HG03135 (cell line): ENCODE data around the gene PALLD.
"Not testable (repeated sequence)": the region's sequence is repeated elsewhere in the genome, so short reads cannot be mapped to it uniquely, and the experiment has no call there.

Experiments used
- ATAC-seq: cut with Tn5 transposase; IDR thresholded peaks from one replicate; pipeline ENCODE4 v1.9.1; 2021; ENCODE audit warnings: mild to moderate bottlenecking, moderate library complexity; ENCODE audit not compliant: unreplicated experiment

Gene PALLD

DNA sequence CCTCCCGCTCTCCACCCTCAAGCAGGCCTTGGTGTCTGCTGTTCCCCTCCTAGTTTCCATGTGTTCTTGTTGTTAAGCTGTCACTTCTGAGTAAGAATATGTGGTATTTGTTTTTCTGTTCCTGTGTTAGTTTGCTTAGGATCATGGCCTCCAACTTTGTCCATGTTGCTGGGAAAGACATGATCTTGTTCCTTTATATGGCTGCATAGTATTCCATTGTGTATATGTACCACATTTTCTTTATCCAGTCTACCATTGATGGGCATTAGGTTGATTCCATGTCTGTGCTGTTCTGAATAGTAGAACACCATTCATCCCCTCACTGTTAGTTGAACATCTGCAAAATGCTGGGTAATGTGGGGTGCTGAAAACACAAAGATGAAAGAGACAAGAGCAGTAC is 222.9 kb downstream of the PALLD start:
- no peak for ATAC-seq

DNA sequence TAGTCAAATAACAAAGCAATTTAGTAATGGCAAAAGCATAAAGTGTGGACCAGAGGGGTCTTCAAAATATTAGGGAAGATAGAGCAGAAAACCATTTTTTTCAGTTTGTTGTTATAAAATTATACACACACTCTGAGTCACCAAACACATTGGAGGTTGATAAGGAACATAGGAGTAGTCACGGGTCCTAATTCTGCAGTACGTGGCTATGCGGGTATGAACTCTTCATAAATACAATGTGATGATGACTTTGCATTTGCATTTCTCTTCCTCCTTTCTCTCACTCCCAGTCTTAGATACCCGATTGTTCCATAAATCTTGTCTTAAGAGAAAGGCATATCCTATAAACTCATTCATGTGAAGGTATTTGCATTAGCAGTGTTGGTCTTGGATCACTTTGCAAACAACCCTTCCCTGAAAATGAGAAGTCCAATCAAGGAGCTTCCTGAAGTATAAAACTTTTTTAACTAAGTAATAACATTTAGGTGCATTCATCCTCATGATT is 223.6 kb downstream of the PALLD start:
- no peak for ATAC-seq

DNA sequence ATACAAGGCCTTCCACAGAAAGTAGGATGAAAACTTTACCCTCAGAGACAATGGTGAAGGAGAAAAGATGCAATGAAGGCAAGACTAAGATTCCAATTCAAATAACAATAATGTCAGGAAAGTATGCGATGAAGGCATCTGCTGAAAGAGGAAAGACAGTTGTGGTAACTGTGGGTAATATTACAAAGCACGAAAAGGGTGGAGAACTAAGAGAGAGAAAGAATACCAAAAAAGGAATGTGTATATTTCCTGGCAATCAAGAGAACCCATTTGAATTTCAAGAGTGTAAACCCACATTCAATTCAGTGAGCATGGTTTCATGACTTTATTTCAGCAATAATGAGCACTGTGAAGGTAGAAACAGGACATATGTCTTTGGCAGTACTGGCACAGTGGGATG is 225.5 kb downstream of the PALLD start:
- ATAC-seq = no peak

DNA sequence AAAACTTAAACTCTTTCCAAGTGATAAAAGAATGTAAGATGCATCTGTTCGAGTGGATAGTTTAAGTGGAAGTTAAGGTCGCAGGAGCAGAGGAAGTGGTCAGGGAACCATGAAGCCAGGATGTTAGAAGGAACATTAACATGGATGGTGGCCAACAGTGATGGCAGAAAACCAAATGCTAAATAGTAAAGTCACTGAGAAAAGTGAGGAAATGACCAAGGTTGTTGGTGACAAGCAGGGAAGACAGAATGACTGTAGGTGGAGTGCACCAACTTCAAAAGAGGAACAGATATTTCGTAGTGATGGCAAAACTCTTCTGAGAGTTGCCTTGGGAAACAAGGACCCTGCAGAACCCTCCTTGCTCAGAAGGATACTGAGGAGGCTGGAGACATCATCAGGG is 226.2 kb downstream of the PALLD start:
- ATAC-seq = no peak

DNA sequence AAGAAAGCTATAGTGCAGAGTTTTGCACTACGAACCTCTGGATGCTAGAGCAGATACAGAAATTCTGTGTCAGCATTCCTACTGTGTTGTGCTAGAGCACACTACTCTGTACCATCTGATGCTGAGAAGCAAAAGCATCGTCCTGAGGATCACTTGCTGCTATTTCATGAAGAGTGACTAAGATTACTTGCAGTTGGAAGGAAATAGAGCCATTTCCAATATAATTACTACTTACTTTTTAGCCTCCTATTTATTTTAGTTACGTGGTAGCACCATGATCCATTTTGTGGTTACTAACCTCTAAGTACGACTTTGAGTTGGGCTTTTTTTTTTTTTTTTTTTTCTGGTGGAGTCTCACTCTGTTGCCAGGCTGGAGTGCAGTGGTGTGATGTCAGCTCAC is 226.7 kb downstream of the PALLD start:
- no peak for ATAC-seq

DNA sequence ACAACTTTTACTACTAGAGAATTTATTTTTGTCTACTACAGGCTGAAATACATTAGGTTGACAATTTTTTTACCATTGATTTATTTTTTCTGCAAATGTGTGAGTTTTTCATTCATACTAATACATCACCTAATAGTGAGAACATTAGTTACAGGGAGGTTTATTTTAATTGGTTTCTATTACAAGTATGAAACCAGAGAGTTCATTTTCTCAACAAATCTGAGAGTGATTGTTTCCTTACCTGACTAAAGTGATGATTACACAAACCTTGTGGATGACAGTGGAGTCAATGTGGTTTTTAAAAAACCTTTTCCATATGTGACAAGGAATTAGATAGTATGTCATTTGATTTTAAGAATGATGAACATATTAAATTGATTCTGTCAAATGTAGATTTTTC is 227.4 kb downstream of the PALLD start:
- ATAC-seq = no peak

DNA sequence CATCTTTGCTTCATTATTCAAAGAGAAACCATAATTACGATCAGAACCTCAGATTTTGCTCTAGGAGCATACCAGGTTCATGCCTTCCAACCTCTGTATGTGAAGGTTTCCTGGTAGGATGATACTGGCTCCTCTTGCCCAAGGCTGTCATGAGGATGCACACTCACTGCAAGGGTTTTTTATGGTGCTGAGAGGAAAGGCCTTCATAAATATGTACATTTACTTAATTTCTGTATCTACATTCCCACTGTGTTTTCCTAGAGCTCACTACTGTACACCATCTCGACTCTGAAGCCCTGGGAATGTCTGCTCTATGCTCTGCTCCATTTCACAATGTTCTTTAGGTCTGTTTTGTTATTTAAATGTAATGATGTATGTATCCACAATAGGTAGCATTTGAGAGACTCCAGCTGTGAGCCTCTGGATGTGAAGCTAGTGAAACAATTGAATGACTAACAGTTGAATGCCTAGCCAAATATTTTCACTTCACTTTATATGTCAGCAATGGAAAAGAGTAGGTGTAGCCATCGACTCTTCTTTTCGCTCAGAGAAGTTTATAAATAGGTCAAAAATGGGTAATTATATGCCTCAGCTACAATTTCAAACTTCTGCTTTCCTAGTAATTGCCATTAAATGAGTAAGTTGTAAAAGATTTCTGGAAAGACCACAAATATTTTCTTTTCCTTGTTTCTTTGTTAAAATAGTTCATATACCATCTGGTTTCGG is 228.0 kb downstream of the PALLD start:
- ATAC-seq = no peak

DNA sequence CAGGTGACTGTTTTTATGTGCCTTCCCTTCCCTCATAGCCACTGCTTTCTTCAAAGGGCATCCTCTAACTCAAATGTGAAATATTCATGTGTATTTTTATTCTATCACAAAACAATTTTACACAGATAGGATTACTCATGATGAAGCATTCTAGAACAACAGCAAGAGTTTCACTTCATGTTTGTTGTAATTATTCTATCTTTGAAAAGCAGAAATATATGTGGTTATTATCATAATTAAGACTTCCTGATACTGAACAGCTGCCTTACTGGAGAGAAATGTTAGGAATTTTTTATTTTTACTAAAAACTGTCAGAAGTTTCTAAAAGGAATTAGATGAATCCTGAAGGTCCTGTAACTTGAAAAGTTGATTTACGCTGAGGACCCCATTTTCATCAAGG is 229.1 kb downstream of the PALLD start:
- no peak for ATAC-seq

DNA sequence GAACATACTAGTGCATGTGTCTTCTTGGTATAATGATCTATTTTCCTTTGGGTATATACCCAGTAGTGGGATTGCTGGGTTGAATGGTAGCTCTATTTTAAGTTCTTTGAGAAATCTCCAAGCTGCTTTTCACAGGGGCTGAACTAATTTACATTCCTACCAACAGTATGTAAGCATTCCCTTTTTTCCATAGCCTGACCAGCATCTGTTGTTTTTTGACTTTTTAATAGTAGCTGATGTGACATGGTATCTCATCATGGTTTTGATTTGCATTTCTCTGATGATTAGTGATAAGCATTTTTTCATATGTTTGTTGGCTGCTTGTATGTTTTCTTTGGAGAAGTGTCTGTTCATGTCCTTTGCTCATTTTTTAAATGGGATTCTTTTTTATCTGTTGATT is 230.3 kb downstream of the PALLD start:
- ATAC-seq = not testable (repeated sequence)

DNA sequence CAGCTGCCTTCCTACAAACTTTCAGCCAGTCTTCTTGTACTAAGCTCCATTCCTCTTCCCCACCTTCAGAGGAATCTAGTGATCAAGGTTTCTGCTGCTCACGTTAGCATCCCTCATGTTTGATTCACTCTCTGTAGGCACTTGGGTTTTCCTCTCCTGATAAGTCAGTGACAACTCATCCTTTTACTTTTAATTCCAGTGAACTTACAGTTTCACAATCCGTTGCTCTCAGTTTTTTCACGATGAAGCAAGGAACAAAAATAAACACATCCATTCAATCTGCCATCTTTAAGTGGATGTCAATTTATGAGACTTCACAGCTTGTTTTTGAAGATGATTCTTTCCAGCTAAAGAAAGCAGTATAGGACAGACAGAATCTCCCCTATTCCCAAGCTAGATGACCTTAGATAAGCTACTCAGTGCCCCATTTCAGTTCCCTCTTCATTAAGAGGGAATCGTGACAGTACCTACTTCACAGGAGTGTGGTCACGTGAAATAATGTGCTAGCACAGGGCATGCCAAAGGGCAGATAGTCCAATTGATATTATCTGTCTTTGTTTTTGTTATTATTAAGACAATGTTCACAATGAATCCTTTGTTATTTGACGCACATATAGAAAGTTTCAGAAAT is 234.3 kb downstream of the PALLD start:
- no peak for ATAC-seq

DNA sequence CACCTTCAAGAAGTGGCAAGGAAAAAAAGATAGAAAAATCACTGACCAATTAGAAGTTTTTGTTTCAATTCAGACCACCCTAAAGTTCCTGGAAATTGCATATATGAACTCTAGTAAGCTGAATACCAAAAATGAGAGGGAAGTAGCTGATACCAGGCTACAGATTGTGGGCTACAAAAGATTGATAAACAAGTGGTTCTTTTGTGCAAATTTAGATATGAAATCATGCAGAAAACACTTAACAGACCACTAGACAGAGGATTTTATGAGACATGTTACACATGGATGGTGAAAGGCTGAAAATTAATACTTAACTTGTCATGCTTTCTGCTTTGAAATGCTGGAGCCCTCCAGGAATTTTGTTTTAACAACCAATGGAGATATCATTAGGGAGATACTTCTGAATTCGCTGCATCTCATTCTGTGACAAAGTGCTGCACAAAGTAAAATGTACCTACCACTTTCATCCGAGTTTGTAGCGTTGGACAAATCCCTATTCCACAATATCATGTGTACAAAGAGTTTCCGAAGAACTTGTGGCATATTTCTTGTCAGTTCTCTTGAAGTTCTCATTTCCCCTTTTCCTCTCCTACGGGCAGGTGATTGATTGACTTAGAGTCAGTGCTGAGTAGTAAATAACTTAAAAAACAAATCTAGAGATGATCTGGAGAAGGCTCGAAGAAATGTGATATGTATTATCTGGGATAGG is 235.0 kb downstream of the PALLD start:
- no peak for ATAC-seq

DNA sequence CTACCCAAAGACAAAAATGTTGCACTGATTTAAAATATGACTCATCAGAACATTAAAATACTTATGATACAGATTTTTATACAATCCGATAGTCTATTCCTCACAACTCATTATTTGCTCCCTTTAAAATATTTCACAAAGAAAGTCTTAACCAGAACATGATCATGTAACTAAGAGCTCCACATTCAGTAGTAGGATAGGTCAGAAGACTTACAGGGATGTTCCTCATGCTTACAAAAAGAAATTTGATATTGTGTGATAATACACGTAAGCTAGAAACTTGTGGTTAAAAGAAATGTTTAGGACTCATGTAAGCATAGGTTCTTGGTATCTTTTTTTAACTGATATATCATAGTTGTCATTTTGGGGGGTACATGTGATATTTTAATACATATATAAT is 235.9 kb downstream of the PALLD start:
- ATAC-seq = no peak

DNA sequence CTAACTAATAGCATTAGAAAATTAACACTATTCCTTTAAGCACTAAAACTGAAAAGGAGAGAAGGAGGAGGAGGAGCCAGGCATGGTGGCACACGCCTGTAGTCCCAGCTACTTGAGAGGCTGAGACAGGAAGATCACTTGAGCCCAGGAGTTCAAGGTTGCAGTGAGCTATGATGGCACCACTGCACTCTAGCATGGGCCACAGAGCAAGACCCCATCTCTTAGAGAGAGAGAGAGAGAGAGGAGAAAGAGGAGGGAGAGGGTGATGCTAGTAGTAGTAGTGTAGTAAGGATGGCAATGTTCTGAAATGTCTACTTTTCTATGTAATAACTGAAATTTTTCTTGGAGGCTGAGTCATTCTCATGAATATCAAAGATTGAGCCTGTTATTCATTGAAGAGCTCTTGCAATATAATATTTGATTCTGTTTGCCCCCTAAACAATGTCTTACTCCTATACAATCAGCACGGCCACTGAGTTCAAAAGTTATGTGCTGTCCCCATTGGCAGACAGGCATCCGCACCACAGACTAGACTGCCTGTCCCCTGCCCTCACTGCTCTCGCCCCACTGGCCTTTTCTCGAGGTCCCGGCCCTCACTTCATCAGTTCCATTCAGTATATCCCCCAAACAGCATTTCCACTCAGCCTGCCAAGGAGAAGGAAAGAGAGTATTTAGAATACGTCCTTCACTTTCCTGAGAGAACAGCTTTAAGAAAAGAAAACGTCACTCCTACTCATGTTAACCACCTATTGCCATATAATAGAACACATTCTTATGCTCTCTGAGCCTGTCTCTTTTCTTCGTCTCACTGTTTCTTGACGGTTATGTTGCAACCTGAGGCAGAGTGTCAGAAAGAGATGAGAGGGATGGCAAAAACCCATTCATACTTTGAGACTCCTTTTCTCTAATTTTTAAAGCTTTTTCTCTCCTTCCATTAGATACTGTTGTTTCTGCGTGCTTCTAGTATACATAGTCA is 238.1 kb downstream of the PALLD start:
- no peak for ATAC-seq

DNA sequence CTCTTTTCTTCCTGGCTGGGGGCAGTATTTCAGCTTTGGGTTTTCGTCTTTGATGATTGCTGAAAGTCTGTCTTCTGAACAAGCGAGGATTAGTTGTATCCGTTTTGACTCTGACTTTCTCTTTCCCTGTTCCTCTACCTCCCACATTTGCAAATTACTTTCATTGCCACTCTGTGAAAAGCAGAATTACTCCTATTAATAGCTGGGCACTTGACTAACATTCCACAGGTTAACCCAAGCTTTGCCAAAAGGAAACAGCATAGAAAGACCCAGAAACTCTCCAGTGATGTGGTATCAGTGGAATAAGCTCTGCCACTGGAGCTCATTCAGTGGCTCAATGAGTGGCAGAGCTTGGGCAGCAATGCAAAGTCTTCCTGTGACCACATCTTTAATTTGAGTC is 238.9 kb downstream of the PALLD start:
- ATAC-seq = no peak

DNA sequence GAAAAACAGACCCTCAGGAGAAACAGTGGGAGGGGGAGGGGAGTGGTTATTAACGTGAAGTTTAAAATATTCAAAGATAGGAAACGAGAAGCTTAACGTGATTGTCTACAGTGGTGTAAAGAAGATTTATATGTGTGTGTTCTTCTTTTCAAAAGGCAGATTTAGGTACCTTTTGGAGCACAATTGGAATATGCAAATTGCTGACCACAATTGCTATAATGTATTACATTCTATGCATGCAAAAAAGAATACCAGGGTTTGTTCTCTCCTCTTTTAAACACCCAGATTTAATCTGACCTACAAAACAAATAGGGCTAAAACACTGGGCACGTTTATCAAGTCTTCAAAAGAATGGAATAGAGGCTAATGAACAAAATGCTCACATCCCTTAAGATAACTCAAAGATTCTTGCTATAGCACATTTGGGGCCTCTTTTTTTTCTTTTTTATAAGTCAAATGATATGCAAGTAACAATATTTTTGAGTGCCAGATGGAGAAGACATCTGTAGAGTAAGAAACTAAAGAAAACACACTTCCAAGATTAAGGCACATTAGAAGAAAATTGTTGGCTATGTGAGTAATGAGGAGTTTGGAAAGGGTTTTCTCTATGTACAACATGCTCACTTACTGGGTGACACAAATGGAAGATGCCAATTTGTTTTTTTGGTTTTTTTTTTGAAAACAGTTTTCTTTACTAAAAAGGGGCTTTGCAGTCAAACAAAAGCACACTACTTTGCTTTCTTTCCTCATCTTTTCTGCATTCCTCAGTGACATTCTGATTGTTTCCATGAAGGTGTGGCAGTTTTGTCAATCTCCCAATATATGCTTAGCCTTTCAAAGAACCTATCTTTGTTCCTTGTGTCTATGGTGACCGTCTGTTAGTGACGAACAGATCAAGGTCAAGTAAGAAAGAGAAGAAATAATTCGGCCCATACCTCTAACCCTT is 240.3 kb downstream of the PALLD start:
- no peak for ATAC-seq

DNA sequence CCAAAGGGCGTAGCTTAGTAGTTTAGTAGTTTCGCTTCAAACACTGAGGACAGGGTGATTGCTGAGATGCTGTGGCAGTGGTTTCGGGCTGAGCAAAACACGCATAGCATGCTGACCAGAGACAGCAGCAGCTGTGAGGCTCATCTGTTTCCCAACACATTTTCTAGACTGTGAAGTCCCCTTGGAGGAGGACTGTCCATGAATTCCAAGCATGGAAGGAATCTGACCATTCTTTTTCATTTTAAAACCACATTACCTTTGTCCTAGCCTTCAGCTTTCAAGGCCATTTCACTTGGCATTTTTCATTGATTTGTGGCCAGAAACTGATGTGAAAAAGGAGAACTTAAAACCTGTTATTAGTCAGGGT is 240.9 kb downstream of the PALLD start:
- ATAC-seq = no peak

DNA sequence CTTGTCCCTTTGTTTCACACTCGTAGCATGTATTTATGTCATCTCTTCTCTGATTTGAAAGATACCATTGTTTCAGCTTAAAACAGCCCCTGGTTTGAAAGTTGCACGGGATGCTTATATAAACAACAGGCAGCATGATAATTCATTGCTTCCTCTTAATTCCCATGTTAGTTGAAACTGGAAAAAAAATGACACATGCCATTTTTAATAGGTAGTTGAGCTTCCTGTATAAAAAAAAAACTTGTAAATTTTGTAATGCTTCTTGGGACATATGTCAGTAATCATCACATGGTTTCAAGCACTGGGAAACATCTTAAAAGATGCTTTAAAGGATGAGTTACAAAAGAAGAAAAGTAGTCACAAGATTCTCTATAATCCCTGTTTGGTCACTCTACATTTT is 243.0 kb downstream of the PALLD start:
- no peak for ATAC-seq

DNA sequence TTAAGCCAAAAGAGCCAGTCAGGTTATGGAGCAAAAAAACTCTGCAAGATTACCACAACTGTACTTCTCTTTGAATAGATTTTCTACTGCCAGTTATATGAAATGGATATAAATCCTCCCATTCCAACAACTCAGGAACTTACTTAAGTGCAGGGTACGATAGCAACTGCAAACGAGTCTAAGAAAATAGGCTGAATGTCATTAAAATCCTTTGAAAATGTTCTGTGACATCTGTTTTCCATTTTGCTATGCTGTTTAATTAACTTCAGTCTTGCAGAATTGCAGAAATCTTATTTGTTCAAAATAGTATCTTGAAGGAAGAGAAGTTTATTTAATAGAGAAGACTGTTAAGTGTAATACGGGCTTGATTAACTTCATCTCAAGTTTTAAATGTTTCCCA is 243.8 kb downstream of the PALLD start:
- ATAC-seq = no peak

DNA sequence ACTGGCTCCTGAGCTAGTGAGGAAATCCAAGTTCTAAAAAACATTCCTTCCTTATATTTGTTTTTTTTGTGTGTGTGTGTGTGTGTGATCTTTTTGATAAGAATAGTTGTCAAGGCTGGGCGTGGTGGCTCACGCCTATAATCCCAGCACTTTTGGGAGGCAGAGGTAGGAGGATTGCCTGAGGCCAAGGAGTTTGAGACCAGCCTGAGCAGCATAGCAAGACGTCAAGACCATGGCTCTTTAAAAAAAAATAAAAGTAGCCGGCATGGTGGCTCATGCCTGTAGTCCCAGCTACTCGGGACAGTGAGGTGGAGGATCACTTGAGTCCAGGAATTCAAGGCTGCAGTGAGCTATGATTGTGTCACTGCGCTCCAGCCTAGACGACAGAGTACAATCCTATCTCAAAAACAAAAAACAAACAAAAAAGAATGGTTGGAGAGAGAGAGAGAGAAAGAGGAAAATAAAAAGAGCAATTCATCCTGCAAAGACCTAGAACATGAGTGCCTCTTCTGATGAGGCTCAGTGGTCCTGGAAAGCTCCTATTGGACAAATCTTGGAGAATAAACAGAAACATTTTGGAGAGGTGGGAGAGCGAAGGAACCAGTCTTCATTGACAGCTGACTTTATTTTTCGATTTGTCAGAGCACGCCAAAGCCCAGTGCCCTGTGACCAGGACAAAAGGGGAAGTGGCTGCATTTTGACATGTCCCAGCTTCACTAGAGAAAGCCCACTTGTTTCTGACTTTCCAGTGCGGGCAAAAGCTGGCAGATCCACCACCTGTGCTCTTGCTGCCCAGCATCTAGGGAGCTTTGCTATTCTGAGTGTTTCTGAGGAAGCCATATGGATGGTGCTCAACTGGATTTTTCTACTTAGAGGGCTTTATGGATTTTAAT is 244.7 kb downstream of the PALLD start:
- no peak for ATAC-seq
